Umbilical cord (tissue), 2 donors: ENCODE measurements around the gene TEX2. TPM values are rescaled to one million over a fixed set of nuclear protein-coding genes. Genes with fewer than 3 reads are reported as not detected.

Experiments
- DNase-seq: peaks from one replicate; pipeline ENCODE4 v3.0.0-alpha.2; 2015; ENCODE audit warnings: low spot score
- total RNA-seq: library from RNA; depleted of rRNA; stranded (reverse); fragments of >200 nt; gene quantifications from one replicate; pipeline ENCODE4 v1.2.3, GENCODE V29; 2014; ENCODE audit warnings: low replicate concordance; ENCODE audit not compliant: insufficient read depth

TEX2 gene
- total RNA-seq, 1 donor from 2014 or later: 51.5 TPM

DNA sequence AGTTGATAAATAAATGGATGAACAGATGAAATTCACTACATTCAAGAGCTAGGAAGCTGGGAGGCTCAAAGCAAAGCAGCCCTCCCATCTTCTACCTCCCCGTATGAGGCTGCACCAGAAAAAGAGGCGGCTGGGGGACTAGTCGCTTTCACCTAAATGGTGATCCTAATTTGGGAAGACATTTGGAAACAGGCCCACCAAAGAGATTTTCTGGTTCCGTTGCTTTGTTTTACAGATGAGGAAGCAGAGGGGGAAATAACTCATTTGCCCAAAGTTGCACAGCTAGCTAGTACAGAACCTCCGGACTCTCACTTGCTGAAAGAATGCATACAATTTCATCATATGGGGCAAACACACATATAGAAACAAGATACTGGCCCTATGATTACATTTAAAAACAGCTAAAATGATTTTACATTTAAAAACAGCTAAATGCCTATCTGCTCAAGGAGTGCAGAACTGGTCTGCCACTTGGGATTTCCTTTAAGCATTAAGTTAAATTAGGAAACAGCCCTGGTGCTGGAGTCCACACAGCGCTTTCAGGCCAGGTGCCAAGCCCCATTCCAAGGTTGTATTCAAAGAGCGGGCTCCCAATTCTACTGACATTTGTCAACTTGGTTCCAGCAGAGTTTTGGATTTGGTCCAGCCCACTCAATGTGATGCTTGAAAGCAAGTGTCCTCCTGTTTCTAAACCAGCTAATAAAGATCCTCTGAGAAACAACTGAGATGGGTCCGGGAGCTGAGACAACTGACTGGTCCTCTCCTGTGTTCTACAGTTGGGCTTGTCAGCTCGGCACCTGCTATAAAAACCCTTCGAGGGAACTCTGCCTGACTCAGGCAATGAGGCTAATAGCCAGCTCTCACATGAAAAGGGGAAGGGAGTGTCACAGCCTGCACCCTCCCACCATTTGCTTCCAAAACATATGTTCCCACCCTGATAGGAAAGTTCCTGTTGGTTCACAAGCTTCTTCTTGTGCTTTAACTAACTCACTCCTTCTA, 144.8 kb downstream of the TEX2 start:
- DNase-seq: no peak

DNA sequence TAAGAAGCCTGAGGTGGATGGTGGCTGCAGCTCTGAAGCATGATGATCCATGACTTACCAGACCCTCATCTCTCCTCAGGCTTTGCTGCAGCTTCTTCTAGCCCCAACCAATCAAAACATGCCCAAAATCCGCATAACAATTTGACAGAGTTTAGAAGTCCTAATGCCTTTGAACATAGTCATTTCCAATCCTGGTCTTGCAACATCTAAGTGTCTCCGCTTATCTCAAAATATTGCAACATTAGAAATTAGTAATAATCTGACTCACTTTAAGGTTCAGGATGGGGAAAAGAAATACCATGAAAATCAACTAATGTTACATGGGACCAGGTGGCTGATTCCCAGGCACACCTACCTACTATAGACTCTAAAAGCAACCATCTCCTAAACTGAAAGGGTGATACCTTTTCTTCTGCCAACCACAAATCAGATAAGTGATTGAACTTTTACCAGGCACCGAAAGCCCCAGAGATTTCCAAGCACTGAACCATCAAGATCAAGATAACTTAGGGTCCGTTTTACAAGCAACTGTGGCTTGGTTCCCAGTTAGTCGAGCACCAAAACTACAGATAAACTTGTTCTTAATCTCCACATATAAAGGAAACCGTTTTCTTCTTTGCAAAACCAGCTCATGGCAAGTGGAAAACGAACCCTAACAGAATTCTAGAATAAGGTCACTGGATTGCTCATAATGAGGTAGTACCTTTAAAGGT, 147.1 kb downstream of the TEX2 start:
- DNase-seq: peak; percentile 64

DNA sequence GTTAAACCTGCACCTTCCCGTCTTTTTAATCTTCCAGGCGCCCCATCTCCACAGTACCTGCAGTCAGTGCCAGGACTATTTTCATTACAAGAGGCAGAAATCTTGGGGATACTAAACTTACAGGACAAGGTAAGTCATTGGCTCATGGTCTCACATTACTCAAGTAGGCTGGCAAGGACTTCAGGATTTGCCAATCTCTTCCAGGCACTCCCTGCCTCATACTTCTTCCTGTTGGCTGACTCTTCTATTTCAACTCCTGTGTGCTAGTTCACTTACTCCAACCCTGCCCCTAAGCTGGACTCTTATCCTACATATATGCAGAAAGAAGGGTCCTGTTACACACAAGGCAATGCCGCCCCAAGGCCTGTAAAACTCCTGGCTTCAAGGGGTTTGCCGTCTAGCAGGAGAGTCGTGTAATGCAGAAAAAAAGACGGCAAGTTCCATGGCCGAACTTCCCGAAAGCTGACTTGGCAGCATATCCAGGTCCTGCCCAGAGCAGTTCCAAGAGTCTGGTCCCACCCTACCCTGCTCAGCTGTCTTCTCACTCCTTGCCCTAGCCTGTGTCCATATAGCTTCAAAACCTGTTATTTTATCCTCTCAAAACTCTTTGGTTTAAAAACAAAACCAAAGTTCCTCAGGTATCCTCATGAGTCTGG, 147.9 kb downstream of the TEX2 start:
- no peak for DNase-seq

DNA sequence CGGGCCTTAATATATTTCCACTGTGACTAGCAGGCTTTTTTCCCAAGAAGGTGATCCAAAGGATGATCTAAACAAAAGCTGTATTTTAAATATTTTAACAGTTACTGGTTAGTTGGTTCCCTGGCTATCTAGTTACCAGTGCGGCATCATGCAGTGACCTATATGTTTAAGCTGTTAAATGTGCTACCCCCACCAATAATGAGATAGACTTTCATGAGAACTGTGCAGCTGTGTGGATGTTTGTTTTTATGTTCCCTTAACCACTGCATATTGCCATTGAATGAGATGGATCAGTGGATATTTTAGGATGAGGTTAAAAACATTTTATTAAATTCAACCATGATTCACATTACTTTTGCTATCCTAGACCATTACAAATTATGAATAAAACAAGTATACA, 150.1 kb downstream of the TEX2 start:
- DNase-seq: no peak

DNA sequence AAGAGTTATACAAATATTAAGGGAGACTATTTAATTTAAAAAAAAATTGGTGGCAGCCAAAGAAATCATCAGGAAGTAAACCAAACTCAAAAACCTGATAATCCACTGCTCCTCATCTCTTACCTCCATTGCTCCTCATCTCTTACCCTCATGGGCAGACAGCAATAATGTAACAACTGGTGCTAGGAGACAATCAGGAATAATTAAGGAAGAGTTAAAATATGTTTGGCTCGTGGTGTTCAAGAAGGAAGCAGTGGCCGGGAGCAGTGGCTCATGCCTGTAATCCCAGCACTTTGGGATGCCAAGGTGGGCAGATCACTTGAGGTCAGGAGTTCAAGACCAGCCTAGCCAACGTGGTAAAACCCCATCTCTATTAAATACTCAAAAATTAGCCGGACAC, 151.2 kb downstream of the TEX2 start:
- DNase-seq: no peak

DNA sequence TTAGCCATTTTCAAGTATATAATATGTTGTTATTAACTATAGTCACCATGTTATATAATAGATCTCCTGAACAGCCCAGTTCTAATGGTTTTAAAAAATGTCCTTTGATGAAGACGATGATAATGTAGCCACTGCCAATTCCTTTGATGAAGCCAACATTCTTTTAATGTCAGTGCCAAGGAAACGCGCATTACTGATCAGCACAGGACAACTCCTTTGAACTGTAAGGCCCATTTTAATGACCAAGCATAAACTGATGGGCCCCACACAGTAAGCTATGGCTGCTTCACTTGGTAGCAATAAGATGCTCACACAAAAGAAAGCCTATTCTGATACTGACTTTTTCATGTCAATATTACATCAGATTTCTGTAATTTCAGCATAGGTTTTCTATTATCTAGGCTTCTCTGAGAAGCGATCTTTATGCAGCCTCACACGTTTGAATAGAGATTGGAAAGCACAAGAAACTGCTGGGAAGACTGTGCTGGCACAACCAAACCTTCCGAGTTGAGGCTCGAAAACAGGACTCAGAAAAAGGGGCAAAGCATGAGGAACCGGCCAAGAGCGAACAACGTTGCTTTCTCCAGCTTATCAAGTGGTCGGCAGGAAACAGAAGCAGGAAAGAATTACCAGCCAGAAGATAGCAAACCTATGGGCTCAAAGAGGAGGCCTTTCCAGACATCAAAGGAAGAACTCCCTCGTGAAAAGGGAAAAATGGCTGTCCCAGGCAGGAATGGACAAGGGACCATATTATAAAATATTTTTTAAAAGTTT, 152.5 kb downstream of the TEX2 start:
- DNase-seq: no peak

DNA sequence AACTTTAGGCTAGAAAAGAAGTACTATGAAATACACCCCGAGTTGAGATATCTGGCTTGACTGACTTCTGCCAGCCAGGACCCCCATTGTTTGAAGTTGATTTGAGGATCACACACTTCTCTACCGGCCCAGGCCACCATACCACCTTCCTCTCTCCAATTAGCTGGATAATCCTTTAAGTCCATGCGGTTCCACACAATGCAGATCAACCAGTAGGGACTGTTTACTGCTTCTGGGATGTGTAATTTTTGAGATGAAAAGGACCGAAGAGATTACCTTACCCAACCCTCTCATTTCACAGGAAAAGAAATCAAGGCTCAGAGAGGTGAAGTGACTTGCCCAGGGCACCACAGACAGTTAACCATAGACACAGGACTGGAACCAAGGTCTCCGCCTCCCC, 153.7 kb downstream of the TEX2 start:
- DNase-seq: no peak

DNA sequence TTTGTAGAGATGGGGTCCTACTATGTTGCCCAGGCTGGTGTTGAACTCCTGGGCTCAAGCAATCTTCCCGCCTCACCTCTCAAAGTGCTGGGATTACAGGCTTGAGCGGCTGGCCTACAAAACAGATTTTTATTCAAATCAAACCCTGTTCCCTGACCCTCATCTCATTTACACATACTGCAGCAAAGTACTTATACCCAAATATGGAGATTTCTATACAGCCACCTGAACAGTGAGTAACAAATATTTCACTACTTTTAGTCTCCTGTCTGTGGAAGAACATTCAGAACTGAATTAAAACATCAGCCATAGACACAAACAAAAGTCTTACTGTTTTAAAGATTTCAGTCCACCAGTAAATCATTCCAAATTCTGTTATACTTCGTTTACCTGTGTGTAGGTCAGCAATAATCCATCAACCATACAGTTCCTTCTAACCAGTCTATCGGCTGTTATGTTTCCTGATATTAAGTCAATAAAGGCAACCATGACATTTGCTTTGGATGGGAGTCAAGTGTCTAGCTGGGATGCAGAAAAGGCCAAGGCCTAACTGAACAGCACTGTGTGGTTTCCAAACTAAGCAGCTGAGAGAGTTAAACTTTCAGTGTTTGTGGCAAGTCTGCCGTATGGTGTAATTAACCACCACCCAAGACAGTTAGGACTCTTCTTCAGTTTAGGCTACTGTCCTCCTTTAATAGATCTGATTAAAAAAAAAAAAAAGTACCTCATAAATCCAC, 155.4 kb downstream of the TEX2 start:
- no peak for DNase-seq

DNA sequence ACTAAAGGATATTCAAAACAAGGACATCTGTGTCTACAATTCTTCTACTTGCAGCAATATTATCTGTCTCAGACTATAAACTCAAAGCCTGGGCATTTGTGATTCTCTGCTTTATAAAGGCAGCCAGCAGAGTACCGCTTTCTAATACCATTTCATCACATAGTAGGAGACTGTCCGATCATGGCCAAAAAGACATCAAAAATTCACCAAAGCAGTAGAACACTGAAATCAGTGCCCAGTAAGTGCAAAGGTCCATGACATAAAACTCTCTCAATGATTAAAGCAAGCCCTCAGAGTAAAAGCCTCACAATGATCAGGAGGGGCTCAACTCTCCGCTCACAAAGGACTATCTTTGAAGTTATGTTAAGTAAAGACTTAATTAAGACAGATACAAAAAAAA, 156.1 kb downstream of the TEX2 start:
- DNase-seq: no peak

DNA sequence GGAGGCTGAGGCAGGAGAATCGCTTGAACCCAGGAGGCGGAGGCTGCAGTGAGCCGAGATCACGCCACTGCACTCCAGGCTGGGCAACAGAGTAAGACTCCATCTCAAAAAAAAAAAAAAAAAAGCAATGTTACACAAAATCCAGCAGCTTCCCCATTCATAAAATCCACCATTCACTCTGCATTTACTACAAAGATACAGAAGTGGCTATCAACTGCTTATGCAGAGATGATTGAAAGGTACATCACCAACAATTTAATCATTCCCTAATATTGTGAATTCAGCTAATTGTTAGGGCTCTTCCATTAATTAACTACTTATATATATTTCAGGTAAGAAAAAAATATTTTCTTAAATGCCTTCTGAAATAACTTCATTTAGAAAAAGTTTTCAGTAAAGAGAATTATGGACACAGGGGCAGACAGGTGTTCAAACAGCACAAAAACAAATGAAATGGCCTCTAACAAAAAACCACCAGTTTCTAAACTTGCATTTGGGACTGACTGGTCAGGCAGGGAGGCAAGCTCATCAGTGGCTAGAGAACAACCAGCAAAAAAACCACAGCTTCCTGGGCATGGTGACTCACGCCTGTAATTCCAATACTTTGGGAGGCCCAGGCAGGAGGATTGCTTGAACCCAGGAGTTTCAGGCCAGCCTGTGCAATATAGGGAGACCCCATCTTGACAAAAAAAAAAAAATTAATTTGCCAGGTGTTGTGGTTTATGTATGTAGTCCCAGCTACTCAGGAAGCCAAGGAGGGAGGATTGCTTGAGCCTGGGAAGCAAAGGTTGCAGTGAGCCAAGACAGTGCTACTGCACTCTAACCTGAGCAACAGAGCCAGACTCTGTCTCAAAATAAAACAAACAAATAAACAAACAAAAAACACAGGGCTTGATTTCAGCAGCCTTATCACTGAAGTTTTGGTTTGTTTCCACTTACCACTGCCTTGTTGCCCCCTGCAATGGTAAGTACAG, 159.4 kb downstream of the TEX2 start:
- DNase-seq: no peak

DNA sequence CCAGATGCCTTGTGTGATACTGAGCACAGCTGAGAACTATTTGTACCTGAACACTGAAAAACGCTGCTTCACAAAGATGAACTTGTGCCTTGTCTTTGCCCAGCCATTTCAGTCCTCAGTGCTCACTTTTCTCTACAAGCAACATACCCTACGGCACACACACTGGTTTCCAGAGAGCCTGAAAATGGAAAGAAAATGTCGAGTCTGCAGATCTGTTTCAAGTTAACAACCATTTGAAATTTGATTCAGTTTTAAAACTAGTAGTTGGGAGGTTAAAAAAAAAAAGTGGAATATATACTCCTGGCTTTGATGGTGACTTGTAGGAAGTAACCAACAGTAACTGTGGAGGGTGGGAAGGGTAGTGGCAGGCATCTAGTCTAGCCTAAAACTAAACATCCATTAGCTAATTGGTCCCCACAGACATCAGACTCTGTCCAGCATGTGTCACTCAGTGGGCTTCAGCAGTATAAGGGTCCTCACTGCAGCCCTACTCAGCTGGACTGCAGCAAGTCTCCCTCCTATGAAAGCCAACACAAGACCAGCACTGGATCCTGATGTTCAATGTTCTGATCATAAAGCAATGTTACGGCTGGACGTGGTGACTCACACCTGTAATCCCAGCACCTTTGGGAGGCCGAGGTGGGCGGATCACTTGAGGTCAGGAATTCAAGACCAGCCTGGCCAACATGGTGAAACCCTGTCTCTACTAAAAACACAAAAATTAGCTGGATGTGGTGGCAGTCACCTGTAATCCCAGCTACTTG, 160.3 kb downstream of the TEX2 start:
- no peak for DNase-seq

DNA sequence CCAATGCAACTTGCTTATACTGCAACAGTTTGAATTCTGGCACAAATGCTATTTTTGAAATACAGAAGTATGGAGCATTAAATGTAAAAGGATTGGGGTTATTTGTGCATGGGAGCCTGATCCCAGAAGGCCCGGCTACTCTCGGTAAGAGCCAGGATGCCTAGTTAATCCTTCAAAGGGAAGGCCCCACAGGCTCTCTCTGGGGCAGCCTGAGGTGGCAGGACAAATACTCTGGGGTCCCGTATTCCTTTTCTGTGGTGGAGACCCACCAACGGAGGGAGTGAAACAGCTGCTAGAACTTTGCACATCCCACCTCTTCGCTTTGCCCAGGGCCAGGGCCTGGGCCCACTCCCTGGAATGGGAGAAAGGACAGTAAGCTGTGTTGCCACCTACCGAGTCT, 163.5 kb downstream of the TEX2 start:
- DNase-seq: no peak

Other genes starting within 250 kb of the TEX2 start
- gene ICAM2, start 242.6 kb downstream of the TEX2 start, total RNA-seq: 7.2 TPM
- 17.8 TPM for gene ERN1, start 133.1 kb downstream of the TEX2 start, total RNA-seq
- gene PECAM1, start 127.6 kb upstream of the TEX2 start, total RNA-seq: 21.2 TPM
- 9.9 TPM for gene MILR1, start 185.9 kb upstream of the TEX2 start, total RNA-seq
- 9.6 TPM for gene POLG2, start 233.8 kb upstream of the TEX2 start, total RNA-seq
- 526 TPM for gene DDX5, start 243.0 kb upstream of the TEX2 start, total RNA-seq
- 40.4 TPM for gene CEP95, start 243.7 kb upstream of the TEX2 start, total RNA-seq